HCT116 (cell line): ENCODE data around the gene PDHX. TPM values are rescaled to one million over a fixed set of nuclear protein-coding genes. Genes with fewer than 3 reads are reported as not detected.

Source experiments
- ATAC-seq: fragments of 200-7000 bp; cut with Tn5 transposase; 2 replicates; pipeline ENCODE4 v1.9.1; 2020; ENCODE audit warnings: mild to moderate bottlenecking, moderate library complexity
- BruUV-seq: library from RNA; stranded (reverse); fragments of 400-500 nt; replicated peaks from 2 replicates; lab custom pipeline; 2021; lab: Mats Ljungman, UMichigan
- CTCF ChIA-PET: fragments of 300-600 bp; sonication (Branson Sonifier 250); formaldehyde crosslinking; loops from one replicate; lab custom pipeline; 2021; ENCODE audit warnings: antibody characterized with exemption; lab: Charles Lee
- POLR2A ChIA-PET: fragments of 300-600, 350-600 bp; sonication (Branson Sonifier 250); formaldehyde crosslinking; loops from one replicate; lab custom pipeline; 2021; ENCODE audit warnings: antibody characterized with exemption; lab: Charles Lee
- RAD21 ChIA-PET, 2 experiments: fragments of 300-600 bp; sonication (Branson Sonifier 250); formaldehyde crosslinking; loops; one replicate each; lab custom pipeline; 2023; ENCODE audit warnings: low total read pairs in 2 of 2; ENCODE audit not compliant: uncharacterized antibody in 2 of 2, unreplicated experiment in 2 of 2, low non-redundant PET in 1 of 2; lab: Charles Lee
- DNase-seq: peaks from one replicate; pipeline ENCODE4 v3.0.0-alpha.2; 2010; ENCODE audit warnings: low read depth, low spot score
- H2AFZ ChIP-seq: fragments of 200-600 bp; shearing (Covaris generic), sonication (generic); 2 replicates; pipeline ENCODE4 v1.6.1; 2017; ENCODE audit warnings: low read depth, mixed run types, mixed read lengths, antibody characterized with exemption, low read length; ENCODE audit not compliant: poor library complexity, severe bottlenecking
- H3K27ac ChIP-seq: 2 replicates; pipeline ENCODE4 v1.5.1; 2012; ENCODE audit warnings: low read depth, low read length
- H3K27me3 ChIP-seq: fragments of 200-600 bp; sonication (generic); 2 replicates; pipeline ENCODE4 v1.6.1; 2016; ENCODE audit warnings: mixed run types, low read length, mixed read lengths; ENCODE audit not compliant: insufficient read depth
- H3K36me3 ChIP-seq, 2 experiments: fragments of 200-500 bp in 1 of 2; fragments of 200-600 bp in 1 of 2; sonication (Bioruptor generic) in 1 of 2; sonication (generic) in 1 of 2; 2 replicates each; pipeline versions ENCODE4 v1.5.1 to v1.6.1; 2014 to 2016; ENCODE audit warnings: low read length in 2 of 2, inconsistent platforms in 1 of 2, mixed read lengths in 1 of 2, mixed run types in 1 of 2; ENCODE audit not compliant: insufficient read depth in 2 of 2, control insufficient read depth in 1 of 2
- H3K4me1 ChIP-seq, 2 experiments: fragments of 200-600 bp in 1 of 2; sonication (generic) in 1 of 2; 2 replicates each; pipeline versions ENCODE4 v1.5.1 to v1.6.1; 2012 to 2017; ENCODE audit warnings: low read length in 2 of 2, inconsistent platforms in 1 of 2, mild to moderate bottlenecking in 1 of 2, mixed read lengths in 1 of 2, mixed run types in 1 of 2, moderate library complexity in 1 of 2; ENCODE audit not compliant: insufficient read depth in 2 of 2, control insufficient read depth in 1 of 2
- H3K4me2 ChIP-seq: fragments of 200-600 bp; sonication (generic); 2 replicates; pipeline ENCODE4 v1.6.1; 2017; ENCODE audit warnings: mixed run types, low read length, mixed read lengths
- H3K4me3 ChIP-seq, 2 experiments: fragments of 200-600 bp in 1 of 2; sonication (generic) in 1 of 2; replicated peaks in 1 of 2; 2 replicates each; pipeline ENCODE4 v1.5.1; 2011 to 2016; ENCODE audit warnings: low read length in 2 of 2, control low read depth in 1 of 2, low read depth in 1 of 2, mild to moderate bottlenecking in 1 of 2, mixed read lengths in 1 of 2, mixed run types in 1 of 2
- H3K79me2 ChIP-seq: fragments of 200-600 bp; sonication (generic); 2 replicates; pipeline ENCODE4 v1.6.1; 2017; ENCODE audit warnings: mild to moderate bottlenecking, mixed run types, low read length, moderate library complexity, mixed read lengths; ENCODE audit not compliant: insufficient read depth
- H3K9ac ChIP-seq: fragments of 200-600 bp; sonication (generic); 2 replicates; pipeline ENCODE4 v1.6.1; 2016; ENCODE audit warnings: low read length, mixed read lengths
- H3K9me2 ChIP-seq: fragments of 200-600 bp; sonication (generic), shearing (Covaris generic); 2 replicates; pipeline ENCODE4 v1.6.1; 2017; ENCODE audit warnings: mixed run types, mild to moderate bottlenecking, moderate library complexity; ENCODE audit not compliant: insufficient read depth
- H3K9me3 ChIP-seq, 2 experiments: fragments of 200-500 bp in 1 of 2; fragments of 200-600 bp in 1 of 2; sonication (Bioruptor generic) in 1 of 2; sonication (generic) in 1 of 2; 2 replicates each; pipeline ENCODE4 v1.6.1; 2014 to 2017; ENCODE audit warnings: low read length in 2 of 2, mixed read lengths in 2 of 2, inconsistent platforms in 1 of 2, low read depth in 1 of 2, mild to moderate bottlenecking in 1 of 2, mixed run types in 1 of 2, moderate library complexity in 1 of 2; ENCODE audit not compliant: control insufficient read depth in 1 of 2, insufficient read depth in 1 of 2
- H4K20me1 ChIP-seq: fragments of 200-600 bp; sonication (generic), shearing (Covaris generic); 2 replicates; pipeline ENCODE4 v1.6.1; 2017; ENCODE audit warnings: mixed run types, mild to moderate bottlenecking, moderate library complexity; ENCODE audit not compliant: insufficient read depth
- CBX3 ChIP-seq: IDR thresholded peaks from 2 replicates; pipeline ENCODE4 v1.6.1; 2012; ENCODE audit warnings: low read depth
- CEBPB ChIP-seq: IDR thresholded peaks from 2 replicates; pipeline ENCODE4 v1.6.1; 2012; ENCODE audit warnings: low read depth
- EGR1 ChIP-seq: IDR thresholded peaks from 2 replicates; pipeline ENCODE4 v1.6.1; 2012; ENCODE audit warnings: low read depth
- ELF1 ChIP-seq: IDR thresholded peaks from 2 replicates; pipeline ENCODE4 v1.6.1; 2012; ENCODE audit warnings: low read depth, borderline replicate concordance
- EZH2 ChIP-seq: fragments of 200-600 bp; sonication (generic); IDR thresholded peaks from 2 replicates; pipeline ENCODE4 v1.6.1; 2017; ENCODE audit warnings: antibody characterized with exemption, mixed run types
- FOSL1 ChIP-seq: IDR thresholded peaks from 2 replicates; pipeline ENCODE4 v1.6.1; 2012; ENCODE audit warnings: low read depth
- JUND ChIP-seq: IDR thresholded peaks from 2 replicates; pipeline ENCODE4 v1.6.1; 2012
- POLR2A ChIP-seq: IDR thresholded peaks from 2 replicates; pipeline ENCODE4 v1.7.0; 2011; ENCODE audit warnings: borderline replicate concordance; ENCODE audit not compliant: insufficient read depth, insufficient read length; ENCODE audit errors: extremely low read depth
- SIN3A ChIP-seq: IDR thresholded peaks from 2 replicates; pipeline ENCODE4 v1.6.1; 2012; ENCODE audit warnings: low read depth
- SP1 ChIP-seq: IDR thresholded peaks from 2 replicates; pipeline ENCODE4 v1.6.1; 2012; ENCODE audit warnings: low read depth
- SRF ChIP-seq: IDR thresholded peaks from 2 replicates; pipeline ENCODE4 v1.6.1; 2012; ENCODE audit warnings: low read depth
- intact Hi-C: fragments of 100-400 bp; cut with micrococcal nuclease; formaldehyde crosslinking; loops from 2 replicates; pipeline ENCODE4 v1.10.0; 2022
- total RNA-seq: library from RNA; stranded (reverse); gene quantifications from one replicate; pipeline ENCODE4 v1.2.1, GENCODE V29; 2021; ENCODE audit not compliant: unreplicated experiment
- TF ChIP-seq, protein P1 (sequence below): IDR thresholded peaks from 2 replicates; pipeline ENCODE4 v1.6.1; 2012

The PDHX gene
- total RNA-seq, 1 experiment from 2014 or later: 36.6 TPM

DNA sequence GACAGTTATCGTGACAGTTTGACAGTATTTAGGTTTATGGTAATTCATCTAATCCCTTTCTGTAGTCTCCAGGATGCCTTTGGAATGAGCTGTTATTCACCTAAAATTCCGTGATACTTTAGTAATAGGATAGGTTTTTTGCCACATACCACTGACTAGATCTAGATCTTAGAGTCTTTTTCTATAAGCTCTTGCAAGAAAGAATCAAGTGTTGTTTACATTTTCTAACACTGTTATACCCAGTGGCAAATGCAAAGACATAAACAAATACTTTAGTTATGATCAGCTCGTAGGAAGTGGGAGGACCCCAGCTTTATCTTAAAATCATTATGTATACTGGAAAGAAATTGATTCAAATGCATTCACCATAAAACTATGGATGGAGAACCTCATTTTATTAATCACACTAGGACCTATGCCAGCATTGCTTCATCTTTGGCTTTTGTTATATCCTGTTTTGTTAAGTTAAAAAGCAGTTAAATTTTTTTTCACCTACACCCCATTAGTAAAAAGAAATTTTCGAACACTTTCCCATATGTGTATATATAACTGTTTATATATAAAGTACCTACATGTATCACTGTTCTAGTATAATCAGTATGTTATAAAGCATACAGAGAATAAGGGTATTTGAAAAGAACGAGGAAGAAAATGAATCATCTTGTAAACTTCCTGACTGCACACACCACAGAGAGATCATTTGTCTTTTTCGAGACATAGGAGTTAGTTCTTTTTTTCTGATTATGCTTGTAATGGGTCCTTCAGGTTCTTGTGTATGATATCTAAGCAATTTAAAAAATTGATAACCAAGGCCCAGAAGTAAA, 60.9 kb downstream of the PDHX start:
- no peaks in the 10 kb centered on the region; a peak in 1 of 4 replicates for H3K36me3 ChIP-seq

DNA sequence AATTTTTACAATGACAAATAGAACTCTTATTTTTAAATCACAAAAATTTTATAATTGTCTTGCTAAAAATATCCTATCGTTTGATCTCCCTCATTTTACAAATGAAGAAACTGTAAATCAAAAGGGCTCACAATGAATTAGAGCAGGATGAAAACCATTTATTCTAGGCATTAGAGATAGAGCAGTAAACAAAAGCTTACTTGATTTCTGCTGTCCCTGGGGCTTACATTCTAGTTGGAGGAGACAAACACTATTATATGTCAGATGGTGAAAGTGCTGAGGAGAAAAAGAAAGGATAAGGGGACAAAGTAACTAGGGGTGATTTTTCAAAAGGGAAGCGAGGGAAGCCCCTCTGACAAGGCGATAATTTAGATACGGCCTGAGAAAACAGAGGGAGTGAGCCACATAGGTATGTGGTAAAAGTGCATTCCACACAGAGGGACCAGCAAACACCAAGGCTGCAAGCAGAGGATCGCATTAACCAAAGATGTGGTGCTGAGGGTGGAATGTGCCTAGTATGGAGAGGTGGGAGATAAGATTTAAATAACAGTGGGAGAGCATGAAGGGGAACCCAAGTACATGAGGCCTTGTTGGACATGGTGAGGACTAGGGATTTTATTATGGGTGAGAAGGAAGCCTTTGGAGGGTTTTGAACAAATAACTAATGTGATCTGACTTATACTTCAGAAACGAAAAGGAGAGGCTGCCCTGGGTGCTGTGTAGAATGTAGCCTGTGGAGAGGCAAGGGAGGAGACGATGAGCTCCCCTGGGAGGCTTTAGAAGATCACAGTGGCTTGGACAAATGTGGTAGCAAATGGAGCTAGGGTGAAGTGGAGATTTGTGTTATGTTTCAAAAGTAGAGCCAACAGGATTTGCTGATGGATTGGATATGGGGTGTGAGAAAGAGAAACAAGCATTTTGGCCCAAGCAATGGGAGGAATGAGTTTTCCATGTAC, 62.1 kb downstream of the PDHX start:
- H3K9me2 ChIP-seq: no peaks in the 10 kb centered on the region
- H3K9ac ChIP-seq: 0 out of 2 replicates have a peak overlapping the region, but pooled peaks have one; percentile 5
- peak overlapping the region; percentile 52 for H3K4me2 ChIP-seq
- no peak for DNase-seq
- H3K79me2 ChIP-seq: no peaks in the 10 kb centered on the region
- BruUV-seq: no TSS peak
- H3K27ac ChIP-seq: peak overlapping the region; percentile 52
- no peaks in the 10 kb centered on the region for H3K9me3 ChIP-seq
- intact Hi-C loops: no loop called here
- no peaks in the 10 kb centered on the region for H4K20me1 ChIP-seq
- no peaks in the 10 kb centered on the region for H3K27me3 ChIP-seq
- H2AFZ ChIP-seq: no peak overlapping the region
- ChIA-PET POLR2A (no interaction called here), RAD21 (no interaction called here), CTCF (no interaction called here)
- H3K4me3 ChIP-seq: no peak overlapping the region
- peaks cover 18 to 43% of the 10 kb centered on the region in 2 experiments for H3K4me1 ChIP-seq
- TF ChIP-seq SIN3A: no peak
- no peak for TF ChIP-seq EGR1
- no peak for TF ChIP-seq CBX3
- no peak for TF ChIP-seq POLR2A
- TF ChIP-seq, protein P1, sequence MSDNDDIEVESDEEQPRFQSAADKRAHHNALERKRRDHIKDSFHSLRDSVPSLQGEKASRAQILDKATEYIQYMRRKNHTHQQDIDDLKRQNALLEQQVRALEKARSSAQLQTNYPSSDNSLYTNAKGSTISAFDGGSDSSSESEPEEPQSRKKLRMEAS: no peak
- TF ChIP-seq ELF1: no peak
- H3K36me3 ChIP-seq: no peaks in the 10 kb centered on the region; a peak in 1 of 4 replicates
- peak; percentile 77 for ATAC-seq

More for the DNA sequence above, 60.9 kb downstream of the PDHX start:
- POLR2A ChIA-PET: interaction anchor here (0.9 kb wide), 1 partner anchor 55 kb away, joined by 3 read pairs; no protein-coding TSS in a partner anchor
- Histone ChIP-seq H3K79me2 (no peaks in the 10 kb centered on the region), H3K9me3 (no peaks in the 10 kb centered on the region), H2AFZ (no peak overlapping the region), H4K20me1 (no peaks in the 10 kb centered on the region), H3K27me3 (no peaks in the 10 kb centered on the region), H3K27ac (peak overlapping the region; percentile 52; the same call in 1 of the 2 replicates), H3K4me2 (peak overlapping the region; percentile 52), H3K4me3 (no peak overlapping the region; a peak in 1 of 4 replicates), H3K9me2 (no peaks in the 10 kb centered on the region), H3K4me1 (peaks cover 18 to 46% of the 10 kb centered on the region in 2 experiments), H3K9ac (peak overlapping the region; percentile 31)
- BruUV-seq: no TSS peak
- CTCF ChIA-PET: no interaction called here
- RAD21 ChIA-PET: interaction anchor here (0.6 to 0.7 kb wide), 2 partner anchors 15 to 192 kb away, joined by 3 to 4 read pairs; no protein-coding TSS in a partner anchor
- peak; percentile 33 for DNase-seq
- TF ChIP-seq CEBPB: peak; percentile 70
- no peak for TF ChIP-seq SIN3A
- no peak for TF ChIP-seq SRF
- peak; percentile 69 for TF ChIP-seq JUND
- peak; percentile 54 for TF ChIP-seq SP1
- TF ChIP-seq EZH2: no peak
- TF ChIP-seq FOSL1: peak; percentile 55
- TF ChIP-seq, protein P1: peak; percentile 18; the same call in 1 of the 2 replicates
- intact Hi-C loops: no loop called here
- peak; percentile 62 for ATAC-seq
